WI38 (cell line): ENCODE results near the gene DHRS7.

Experiments
- H3K4me3 ChIP-seq: 2 replicates; pipeline ENCODE4 v1.5.1; 2011; ENCODE audit warnings: low read depth, mild to moderate bottlenecking, control low read depth, low read length
- TF ChIP-seq, protein P1 (sequence below): IDR thresholded peaks from 2 replicates; pipeline ENCODE4 v1.5.1; 2012; ENCODE audit warnings: low read depth, mild to moderate bottlenecking, control low read depth, low read length

The DHRS7 gene

DNA sequence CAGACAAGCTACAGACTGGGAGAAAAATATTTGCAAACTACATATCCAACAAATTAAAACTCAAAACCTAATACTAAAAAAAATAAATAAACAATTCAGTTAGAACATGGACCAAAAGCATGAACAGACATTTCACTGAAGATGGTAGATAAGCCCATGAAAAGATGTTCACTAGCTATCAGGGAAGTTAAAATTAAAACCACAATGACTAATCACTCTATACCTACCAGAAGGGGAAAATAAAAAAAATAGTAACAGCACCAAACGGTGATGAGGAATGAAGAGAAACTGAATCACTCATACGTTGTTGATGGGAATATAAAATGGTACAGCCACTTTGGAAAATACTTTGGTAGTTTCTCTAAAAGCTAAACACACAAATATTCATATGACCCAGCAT lies 31.1 kb upstream of the DHRS7 start:
- no peak overlapping the region for H3K4me3 ChIP-seq
- TF ChIP-seq, protein P1, sequence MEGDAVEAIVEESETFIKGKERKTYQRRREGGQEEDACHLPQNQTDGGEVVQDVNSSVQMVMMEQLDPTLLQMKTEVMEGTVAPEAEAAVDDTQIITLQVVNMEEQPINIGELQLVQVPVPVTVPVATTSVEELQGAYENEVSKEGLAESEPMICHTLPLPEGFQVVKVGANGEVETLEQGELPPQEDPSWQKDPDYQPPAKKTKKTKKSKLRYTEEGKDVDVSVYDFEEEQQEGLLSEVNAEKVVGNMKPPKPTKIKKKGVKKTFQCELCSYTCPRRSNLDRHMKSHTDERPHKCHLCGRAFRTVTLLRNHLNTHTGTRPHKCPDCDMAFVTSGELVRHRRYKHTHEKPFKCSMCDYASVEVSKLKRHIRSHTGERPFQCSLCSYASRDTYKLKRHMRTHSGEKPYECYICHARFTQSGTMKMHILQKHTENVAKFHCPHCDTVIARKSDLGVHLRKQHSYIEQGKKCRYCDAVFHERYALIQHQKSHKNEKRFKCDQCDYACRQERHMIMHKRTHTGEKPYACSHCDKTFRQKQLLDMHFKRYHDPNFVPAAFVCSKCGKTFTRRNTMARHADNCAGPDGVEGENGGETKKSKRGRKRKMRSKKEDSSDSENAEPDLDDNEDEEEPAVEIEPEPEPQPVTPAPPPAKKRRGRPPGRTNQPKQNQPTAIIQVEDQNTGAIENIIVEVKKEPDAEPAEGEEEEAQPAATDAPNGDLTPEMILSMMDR, result no peak

DNA sequence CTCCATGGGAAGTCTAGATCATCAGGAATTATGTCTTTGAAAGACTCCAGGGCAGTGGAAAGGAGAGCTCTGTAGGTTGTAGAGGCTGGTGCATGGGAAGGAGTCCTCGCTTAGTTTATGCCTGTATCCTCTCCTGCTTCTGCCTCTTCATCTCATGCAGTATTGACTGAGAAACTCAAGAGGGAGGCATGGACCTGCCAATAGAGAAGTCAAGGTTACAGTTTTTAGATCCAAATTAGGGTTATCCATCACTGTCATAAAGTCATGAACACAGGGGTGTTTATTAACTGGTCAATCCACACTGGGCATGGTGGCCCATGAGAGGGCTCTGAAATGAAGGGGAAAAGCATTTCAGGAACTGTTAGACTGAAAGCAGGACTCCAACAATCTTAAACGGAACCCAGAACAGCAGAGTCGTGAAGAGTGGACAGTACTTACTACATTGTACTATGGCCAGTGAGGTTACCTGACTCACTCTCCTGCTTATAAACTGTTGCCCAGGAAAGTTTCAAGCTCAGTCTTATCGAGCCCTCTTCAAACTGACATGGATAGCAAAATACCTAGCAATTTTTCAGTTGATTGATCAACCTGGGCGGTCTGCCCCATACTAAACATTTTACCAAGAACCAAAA lies 30.1 kb upstream of the DHRS7 start:
- H3K4me3 ChIP-seq, result no peak overlapping the region
- TF ChIP-seq, protein P1, result no peak

DNA sequence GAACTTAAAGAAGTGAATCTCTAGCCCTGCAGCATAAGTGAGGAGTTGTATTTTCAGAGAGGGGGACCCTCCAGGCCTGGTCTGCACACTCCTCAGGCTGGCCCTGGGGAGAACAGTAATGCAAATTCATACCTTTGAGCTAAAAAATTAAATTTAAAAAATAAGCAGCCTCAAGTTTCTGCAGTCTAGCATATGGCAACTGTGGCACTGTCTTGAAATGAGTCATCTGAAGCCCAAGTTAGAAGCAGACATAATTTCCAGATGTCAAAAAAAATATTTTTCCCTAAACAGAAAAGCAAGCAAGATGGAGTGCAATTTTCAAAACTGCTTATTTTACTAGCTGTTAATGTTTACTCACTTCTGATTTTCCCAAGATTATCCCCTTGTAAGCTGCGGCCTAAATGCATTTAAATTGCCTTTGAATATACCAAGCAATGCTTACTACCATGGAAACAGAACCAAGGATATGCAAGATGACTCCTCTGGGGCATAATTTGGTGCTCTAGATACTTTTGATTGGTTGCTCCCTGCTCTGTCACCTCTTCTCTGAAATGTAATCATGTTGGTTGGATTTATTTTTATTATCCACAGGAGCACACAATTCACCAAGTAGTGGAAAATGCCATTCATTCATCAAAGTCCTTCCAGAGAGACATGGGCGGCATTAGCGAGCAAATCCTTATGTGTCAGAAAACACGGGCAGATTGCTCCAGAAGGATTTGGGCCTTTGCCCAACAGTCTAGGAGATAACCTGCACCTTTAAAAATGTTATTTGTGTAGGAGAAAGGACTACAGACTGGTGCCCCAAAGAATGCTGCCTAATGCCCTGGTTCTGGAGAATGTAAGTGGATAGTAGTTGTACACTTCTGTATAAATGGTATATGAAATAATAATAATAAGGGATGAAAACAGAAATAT lies 25.0 kb upstream of the DHRS7 start:
- TF ChIP-seq, protein P1, result no peak
- no peak overlapping the region for H3K4me3 ChIP-seq

DNA sequence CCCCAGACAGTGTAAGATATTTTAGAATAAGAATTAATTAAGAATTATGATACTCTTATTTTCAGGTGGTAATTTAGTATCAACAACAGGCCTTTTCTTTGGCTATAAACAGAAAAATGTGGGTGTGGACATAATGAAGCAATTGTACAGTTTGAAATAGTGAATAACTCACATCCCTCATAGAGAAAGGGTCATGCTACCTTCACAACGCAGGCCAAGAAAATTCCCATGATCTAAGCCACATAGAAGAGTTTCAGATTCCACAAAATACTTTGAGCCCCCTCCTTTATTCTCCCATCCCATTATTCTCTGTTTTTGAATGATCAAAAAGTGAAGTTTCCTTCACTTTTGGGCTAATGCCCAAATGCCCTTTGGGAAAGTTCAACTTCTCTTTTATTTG lies 23.5 kb upstream of the DHRS7 start:
- TF ChIP-seq, protein P1, result no peak
- H3K4me3 ChIP-seq, result no peak overlapping the region

DNA sequence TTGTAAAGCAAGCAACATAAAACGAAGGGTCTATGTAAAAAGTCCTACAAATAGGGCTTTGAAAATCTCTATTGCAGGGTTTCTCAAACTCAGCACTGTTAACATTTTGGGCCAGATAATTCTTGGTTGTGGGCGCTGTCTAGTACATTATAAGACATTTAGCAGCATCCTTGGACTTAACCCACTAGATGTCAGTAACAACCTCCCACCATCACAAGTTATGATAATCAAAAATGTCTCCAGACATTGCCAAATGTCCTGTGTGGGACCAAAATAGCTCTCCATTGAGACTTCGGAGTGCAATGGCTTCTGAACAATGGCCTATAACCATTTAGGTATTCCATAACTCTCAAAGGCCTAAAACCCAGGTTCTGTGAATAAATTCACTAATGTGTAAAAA lies 22.9 kb upstream of the DHRS7 start:
- TF ChIP-seq, protein P1, result no peak
- H3K4me3 ChIP-seq, result no peak overlapping the region

DNA sequence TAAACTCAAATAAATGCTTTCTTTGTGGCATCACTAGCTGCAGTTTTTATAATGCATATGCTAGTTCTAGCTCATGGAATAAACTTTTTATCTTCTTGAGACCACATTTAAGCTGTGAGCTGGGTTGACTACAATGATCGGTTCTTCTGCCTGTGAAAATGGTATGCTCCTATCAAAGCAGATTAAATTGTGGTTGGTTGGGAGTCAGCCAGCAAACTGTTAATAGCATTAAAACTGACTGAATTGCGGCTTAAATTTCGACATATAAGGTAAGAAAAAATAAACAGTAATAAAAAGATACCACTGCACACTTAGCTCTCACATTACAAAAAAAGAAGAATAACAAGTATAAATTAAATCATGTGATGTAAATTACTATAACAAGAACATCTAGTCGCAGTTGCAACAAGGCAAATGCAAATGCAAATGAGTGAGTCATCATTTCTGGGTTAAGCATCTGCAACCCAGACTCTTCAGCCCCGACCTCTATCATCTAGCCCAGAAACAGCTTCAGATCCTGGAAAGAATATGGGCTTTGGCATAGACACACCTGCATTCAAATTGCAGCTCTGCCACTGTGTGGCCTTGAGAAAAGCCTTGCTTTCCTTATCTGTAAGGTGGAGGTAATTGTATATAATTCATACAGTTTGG lies 19.8 kb upstream of the DHRS7 start:
- TF ChIP-seq, protein P1, result no peak
- no peak overlapping the region for H3K4me3 ChIP-seq
